Tibial nerve (tissue), 4 donors: ENCODE measurements around the gene RNU4-1. TPM values are rescaled to one million over a fixed set of nuclear protein-coding genes. Genes with fewer than 3 reads are reported as not detected.

Source experiments
- DNase-seq, 2 donors: peaks; one replicate each; pipeline ENCODE4 v3.0.0-alpha.2; 2019; ENCODE audit warnings: low spot score in 2 of 2
- H3K27ac ChIP-seq, 4 donors: fragments of 200-600 bp; sonication (generic) in 3 of 4; one replicate each; pipeline ENCODE4 v1.5.1; 2017 to 2019; ENCODE audit warnings: mild to moderate bottlenecking in 1 of 4
- H3K27me3 ChIP-seq, 2 donors: fragments of 200-600 bp; sonication (generic) in 1 of 2; one replicate each; pipeline versions ENCODE4 v1.5.1 to v1.6.0; 2017 to 2019
- H3K36me3 ChIP-seq, 3 donors: fragments of 200-600 bp; sonication (generic); one replicate each; pipeline ENCODE4 v1.5.1; 2018 to 2019
- H3K4me1 ChIP-seq, 4 donors: fragments of 200-600 bp; sonication (generic) in 3 of 4; one replicate each; pipeline ENCODE4 v1.5.1; 2017 to 2019
- H3K4me3 ChIP-seq, 4 donors: fragments of 200-600 bp; sonication (generic) in 3 of 4; one replicate each; pipeline ENCODE4 v1.5.1; 2017 to 2019; ENCODE audit warnings: mild to moderate bottlenecking in 1 of 4, moderate library complexity in 1 of 4
- H3K9me3 ChIP-seq, 4 donors: fragments of 200-600 bp; sonication (generic) in 3 of 4; one replicate each; pipeline ENCODE4 v1.5.1; 2017 to 2019
- CTCF ChIP-seq, 5 experiments: fragments of 200-600 bp in 3 of 5; fragments of 450-650 bp in 2 of 5; sonication (generic) in 3 of 5; IDR thresholded peaks; one replicate each; pipeline ENCODE4 v1.5.1; 2016 to 2019; ENCODE audit warnings: antibody characterized with exemption in 5 of 5, mild to moderate bottlenecking in 3 of 5, moderate library complexity in 2 of 5
- EP300 ChIP-seq, 2 donors: sonication (generic); formaldehyde crosslinking; IDR thresholded peaks; one replicate each; pipeline ENCODE4 v1.6.1; 2017; ENCODE audit warnings: antibody characterized with exemption in 2 of 2, mild to moderate bottlenecking in 1 of 2
- POLR2A ChIP-seq, 2 donors: fragments of 450-650 bp; IDR thresholded peaks; one replicate each; pipeline ENCODE4 v1.6.1; 2017; ENCODE audit warnings: antibody characterized with exemption in 2 of 2, mild to moderate bottlenecking in 2 of 2, moderate library complexity in 2 of 2
- WGBS, 2 donors: methylation state at CpG; one replicate each; pipeline ENCODE4 v1.1.5; 2018; 5-methylcytosine and 5-hydroxymethylcytosine counted together
- total RNA-seq, 4 donors: library from RNA; depleted of rRNA; stranded (reverse); fragments of >200 nt; gene quantifications; one replicate each; pipeline ENCODE4 v1.1.0, GENCODE V29; 2016

RNU4-1 gene
- total RNA-seq, 4 donors from 2014 or later = under 0.01 TPM; not detected in 1

- 1 to 2% methylated on average over 24 to 27 of the region's 29 CpGs for WGBS, 2 donors
- Histone ChIP-seq H3K36me3 (no peaks in the 10 kb centered on the region), H3K9me3 (no peaks in the 10 kb centered on the region), H3K27me3 (no peaks in the 10 kb centered on the region), H3K27ac (peak overlapping the region; percentile 83 to 98 (median 96)), H3K4me3 (peak overlapping the region; percentile 75 to 94 (median 89)), H3K4me1 (peaks cover 0 to 56% (median 42%) of the 10 kb centered on the region in 4 donors)
- no peak for DNase-seq
- TF ChIP-seq CTCF (IDR thresholded peaks at IDR 0.05) (no peak), EP300 (IDR thresholded peaks at IDR 0.05) (no peak), POLR2A (IDR thresholded peaks at IDR 0.05) (no peak)
Observed at GRCh38 chr12:120264904-120265472, 28.0 kb downstream of the RNU4-1 start.

- no peaks in the 10 kb centered on the region for H3K9me3 ChIP-seq
- TF ChIP-seq CTCF (IDR thresholded peaks at IDR 0.05) = no peak
- no peak for TF ChIP-seq POLR2A (IDR thresholded peaks at IDR 0.05)
- TF ChIP-seq EP300 (IDR thresholded peaks at IDR 0.05) = peak in 1 of 2 donors; percentile 19
- H3K4me1 ChIP-seq = peaks cover 0 to 63% (median 49%) of the 10 kb centered on the region in 4 donors
- DNase-seq = no peak
- H3K27me3 ChIP-seq = no peaks in the 10 kb centered on the region
- H3K4me3 ChIP-seq = peak overlapping the region; percentile 75 to 94 (median 89)
- 21 to 24% methylated on average over 14 to 15 of the region's 15 CpGs for WGBS, 2 donors
- peak overlapping the region; percentile 83 to 98 (median 96) for H3K27ac ChIP-seq
- H3K36me3 ChIP-seq = no peaks in the 10 kb centered on the region
Observed at GRCh38 chr12:120264086-120264903, 28.7 kb downstream of the RNU4-1 start.

GRCh38 chr12:120263748-120264085 lies 29.3 kb downstream of the RNU4-1 start:
- Histone ChIP-seq H3K27ac (peak overlapping the region; percentile 83 to 98 (median 96)), H3K4me1 (peaks cover 0 to 69% (median 52%) of the 10 kb centered on the region in 4 donors), H3K4me3 (peak overlapping the region; percentile 75 to 94 (median 89)), H3K9me3 (no peaks in the 10 kb centered on the region), H3K36me3 (no peaks in the 10 kb centered on the region), H3K27me3 (no peaks in the 10 kb centered on the region)
- 4 to 7% methylated on average over 5 of the region's 5 CpGs for WGBS, 2 donors
- DNase-seq = no peak
- TF ChIP-seq CTCF (IDR thresholded peaks at IDR 0.05) (no peak), POLR2A (IDR thresholded peaks at IDR 0.05) (no peak), EP300 (IDR thresholded peaks at IDR 0.05) (no peak)

GRCh38 chr12:120262852-120263747 lies 29.9 kb downstream of the RNU4-1 start:
- Histone ChIP-seq H3K36me3 (no peaks in the 10 kb centered on the region), H3K4me1 (peaks cover 0 to 75% (median 58%) of the 10 kb centered on the region in 4 donors), H3K9me3 (no peaks in the 10 kb centered on the region), H3K4me3 (peak overlapping the region; percentile 75 to 94 (median 89)), H3K27ac (peak overlapping the region; percentile 83 to 98 (median 96)), H3K27me3 (no peaks in the 10 kb centered on the region)
- no peak for DNase-seq
- 14 to 18% methylated on average over 15 of the region's 15 CpGs for WGBS, 2 donors
- TF ChIP-seq CTCF (IDR thresholded peaks at IDR 0.05) = no peak
- TF ChIP-seq EP300 (IDR thresholded peaks at IDR 0.05) = peak in 1 of 2 donors; percentile 6
- peak in 1 of 2 donors; percentile 12 for TF ChIP-seq POLR2A (IDR thresholded peaks at IDR 0.05)
